ENCODE measurements around the gene TREML4. TPM values are rescaled to one million over a fixed set of nuclear protein-coding genes. Genes with fewer than 3 reads are reported as not detected.

TREML4 gene
- total RNA-seq, 1 donor from 2014 or later = not detected

GRCh38 chr6:41201764-41202173 is 26.4 kb upstream of the TREML4 start:
- Histone ChIP-seq H3K4me3 (ENCODE audit: low read length in 3 of 3) (no peak overlapping the region), H3K4me1 (ENCODE audit: control insufficient read depth in 3 of 3, insufficient read depth in 3 of 3, low read length in 3 of 3) (peaks cover 0 to 4% (median 0%) of the 10 kb centered on the region in 3 donors), H3K9me3 (ENCODE audit: control insufficient read depth in 3 of 3, low read length in 3 of 3) (no peaks in the 10 kb centered on the region), H3K27ac (ENCODE audit: low read depth, low read length) (no peak overlapping the region), H3K27me3 (ENCODE audit: control insufficient read depth in 3 of 3, insufficient read depth in 3 of 3, low read length in 3 of 3) (peaks cover 0 to 8% (median 6%) of the 10 kb centered on the region in 3 donors), H3K9ac (ENCODE audit: low read depth in 1 of 3, low read length in 3 of 3) (no peak overlapping the region), H3K36me3 (ENCODE audit: control insufficient read depth in 3 of 3, insufficient read depth in 3 of 3, low read length in 3 of 3) (no peaks in the 10 kb centered on the region)

- Histone ChIP-seq H3K4me3 (ENCODE audit: low read length in 3 of 3) (no peak overlapping the region), H3K9me3 (ENCODE audit: control insufficient read depth in 3 of 3, low read length in 3 of 3) (peaks cover 0 to 3% (median 0%) of the 10 kb centered on the region in 3 donors), H3K27ac (ENCODE audit: low read depth, low read length) (no peak overlapping the region), H3K4me1 (ENCODE audit: control insufficient read depth in 3 of 3, insufficient read depth in 3 of 3, low read length in 3 of 3) (peaks cover 0 to 4% (median 0%) of the 10 kb centered on the region in 3 donors), H3K9ac (ENCODE audit: low read depth in 1 of 3, low read length in 3 of 3) (no peak overlapping the region), H3K27me3 (ENCODE audit: control insufficient read depth in 3 of 3, insufficient read depth in 3 of 3, low read length in 3 of 3) (peaks cover 0 to 3% (median 0%) of the 10 kb centered on the region in 3 donors), H3K36me3 (ENCODE audit: control insufficient read depth in 3 of 3, insufficient read depth in 3 of 3, low read length in 3 of 3) (no peaks in the 10 kb centered on the region)
Observed at GRCh38 chr6:41204156-41204555, 24.0 kb upstream of the TREML4 start.

GRCh38 chr6:41208439-41209106 is 19.6 kb upstream of the TREML4 start:
- Histone ChIP-seq H3K9ac (ENCODE audit: low read depth in 1 of 3, low read length in 3 of 3) (no peak overlapping the region), H3K27me3 (ENCODE audit: control insufficient read depth in 3 of 3, insufficient read depth in 3 of 3, low read length in 3 of 3) (peaks cover 0 to 3% (median 0%) of the 10 kb centered on the region in 3 donors)

DNA sequence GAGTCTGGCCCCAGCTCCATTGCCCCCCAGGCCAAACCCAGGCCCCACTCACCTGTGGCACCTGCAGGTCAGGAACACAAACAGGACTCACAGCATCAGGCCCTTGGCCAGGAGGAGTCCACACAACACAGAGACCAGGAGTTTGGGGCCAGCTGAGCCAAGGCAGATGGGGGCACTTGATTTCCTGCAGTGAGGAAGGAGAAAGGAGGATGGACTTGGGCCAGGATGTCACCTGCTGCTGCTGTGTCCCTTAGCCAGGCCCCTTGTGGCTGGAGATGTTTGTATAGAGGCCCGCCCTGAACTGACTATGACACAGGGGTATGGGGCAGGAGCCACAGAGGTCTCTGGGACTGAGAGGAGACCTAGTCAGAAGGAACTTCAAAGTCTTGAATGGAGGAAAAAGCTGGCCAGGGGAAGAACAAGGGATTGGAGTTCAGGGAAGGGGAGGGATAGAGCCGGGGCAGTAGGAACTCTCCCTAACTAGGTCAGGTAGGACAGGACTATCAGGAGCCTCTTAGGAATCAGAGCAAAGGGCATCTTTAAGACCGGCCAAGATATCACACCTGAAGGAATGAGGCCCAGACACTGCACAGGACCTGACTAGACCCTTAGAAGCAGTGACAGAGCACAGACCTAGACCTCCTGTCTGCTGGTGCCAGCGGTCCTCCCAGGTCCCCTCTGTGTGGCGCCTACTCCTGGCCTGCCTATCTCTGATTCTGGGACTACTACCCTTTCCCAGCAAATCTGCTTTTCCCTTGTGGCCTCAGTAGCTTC is 18.4 kb upstream of the TREML4 start:
- Histone ChIP-seq H3K4me1 (ENCODE audit: control insufficient read depth in 3 of 3, insufficient read depth in 3 of 3, low read length in 3 of 3) (no peaks in the 10 kb centered on the region), H3K4me3 (ENCODE audit: low read length in 3 of 3) (no peak overlapping the region), H3K27me3 (ENCODE audit: control insufficient read depth in 3 of 3, insufficient read depth in 3 of 3, low read length in 3 of 3) (peaks cover 0 to 3% (median 0%) of the 10 kb centered on the region in 3 donors), H3K27ac (ENCODE audit: low read depth, low read length) (no peak overlapping the region), H3K9ac (ENCODE audit: low read depth in 1 of 3, low read length in 3 of 3) (no peak overlapping the region), H3K9me3 (ENCODE audit: control insufficient read depth in 3 of 3, low read length in 3 of 3) (peaks cover 0 to 3% (median 2%) of the 10 kb centered on the region in 3 donors), H3K36me3 (ENCODE audit: control insufficient read depth in 3 of 3, insufficient read depth in 3 of 3, low read length in 3 of 3) (no peaks in the 10 kb centered on the region)

More at GRCh38 chr6:41208439-41209106, 19.6 kb upstream of the TREML4 start:
- Histone ChIP-seq H3K4me1 (ENCODE audit: control insufficient read depth in 3 of 3, insufficient read depth in 3 of 3, low read length in 3 of 3) (no peaks in the 10 kb centered on the region), H3K9me3 (ENCODE audit: control insufficient read depth in 3 of 3, low read length in 3 of 3) (peaks cover 0 to 3% (median 0%) of the 10 kb centered on the region in 3 donors), H3K36me3 (ENCODE audit: control insufficient read depth in 3 of 3, insufficient read depth in 3 of 3, low read length in 3 of 3) (no peaks in the 10 kb centered on the region), H3K27ac (ENCODE audit: low read depth, low read length) (no peak overlapping the region), H3K4me3 (ENCODE audit: low read length in 3 of 3) (no peak overlapping the region)

DNA sequence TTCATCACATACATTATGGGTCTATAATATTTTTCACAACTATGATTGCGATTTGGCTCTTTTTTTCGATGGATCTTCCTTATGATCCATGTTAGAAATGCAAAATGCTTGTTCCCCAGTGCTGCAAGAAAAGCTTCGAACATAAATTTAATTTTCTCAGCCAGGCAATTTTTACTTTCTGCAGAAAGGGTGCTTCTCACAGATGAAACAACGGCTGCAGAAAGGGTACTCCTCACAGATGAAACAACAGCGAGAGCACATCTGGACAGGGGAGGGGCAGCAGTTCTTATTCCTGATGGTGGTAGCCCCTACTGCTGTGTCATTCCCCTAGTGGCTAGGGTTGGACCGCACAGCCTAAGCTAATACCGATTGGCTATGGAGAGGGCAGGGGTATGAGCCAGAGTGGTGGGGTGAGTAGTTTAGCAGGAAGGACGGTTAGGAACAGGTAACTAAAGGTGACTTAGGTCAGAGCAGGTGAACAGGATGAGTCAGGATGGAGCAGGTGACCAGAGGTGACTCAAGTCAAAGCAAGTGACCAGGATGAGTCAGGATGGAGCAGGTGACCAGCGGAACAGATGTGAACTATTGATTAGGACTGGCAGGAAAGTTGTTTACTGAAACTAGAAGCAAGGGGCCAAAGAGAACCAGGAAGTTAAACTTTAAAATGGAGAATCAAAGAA is 13.4 kb upstream of the TREML4 start:
- peaks cover 0 to 2% (median 2%) of the 10 kb centered on the region in 3 donors for H3K9me3 ChIP-seq (ENCODE audit: control insufficient read depth in 3 of 3, low read length in 3 of 3)
- H3K4me1 ChIP-seq (ENCODE audit: control insufficient read depth in 3 of 3, insufficient read depth in 3 of 3, low read length in 3 of 3) = no peaks in the 10 kb centered on the region
- H3K27me3 ChIP-seq (ENCODE audit: control insufficient read depth in 3 of 3, insufficient read depth in 3 of 3, low read length in 3 of 3) = peaks cover 0 to 4% (median 3%) of the 10 kb centered on the region in 3 donors
- no peak overlapping the region for H3K4me3 ChIP-seq (ENCODE audit: low read length in 3 of 3)
- no peaks in the 10 kb centered on the region for H3K36me3 ChIP-seq (ENCODE audit: control insufficient read depth in 3 of 3, insufficient read depth in 3 of 3, low read length in 3 of 3)
- H3K9ac ChIP-seq (ENCODE audit: low read depth in 1 of 3, low read length in 3 of 3) = no peak overlapping the region
- H3K27ac ChIP-seq (ENCODE audit: low read depth, low read length) = no peak overlapping the region

- Histone ChIP-seq H3K4me1 (ENCODE audit: control insufficient read depth in 3 of 3, insufficient read depth in 3 of 3, low read length in 3 of 3) (no peaks in the 10 kb centered on the region), H3K9ac (ENCODE audit: low read depth in 1 of 3, low read length in 3 of 3) (no peak overlapping the region), H3K36me3 (ENCODE audit: control insufficient read depth in 3 of 3, insufficient read depth in 3 of 3, low read length in 3 of 3) (no peaks in the 10 kb centered on the region), H3K9me3 (ENCODE audit: control insufficient read depth in 3 of 3, low read length in 3 of 3) (peaks cover 0 to 8% (median 2%) of the 10 kb centered on the region in 3 donors), H3K4me3 (ENCODE audit: low read length in 3 of 3) (no peak overlapping the region), H3K27ac (ENCODE audit: low read depth, low read length) (no peak overlapping the region), H3K27me3 (ENCODE audit: control insufficient read depth in 3 of 3, insufficient read depth in 3 of 3, low read length in 3 of 3) (peaks cover 0 to 4% (median 3%) of the 10 kb centered on the region in 3 donors)
Observed at GRCh38 chr6:41215777-41216176, 12.4 kb upstream of the TREML4 start.

DNA sequence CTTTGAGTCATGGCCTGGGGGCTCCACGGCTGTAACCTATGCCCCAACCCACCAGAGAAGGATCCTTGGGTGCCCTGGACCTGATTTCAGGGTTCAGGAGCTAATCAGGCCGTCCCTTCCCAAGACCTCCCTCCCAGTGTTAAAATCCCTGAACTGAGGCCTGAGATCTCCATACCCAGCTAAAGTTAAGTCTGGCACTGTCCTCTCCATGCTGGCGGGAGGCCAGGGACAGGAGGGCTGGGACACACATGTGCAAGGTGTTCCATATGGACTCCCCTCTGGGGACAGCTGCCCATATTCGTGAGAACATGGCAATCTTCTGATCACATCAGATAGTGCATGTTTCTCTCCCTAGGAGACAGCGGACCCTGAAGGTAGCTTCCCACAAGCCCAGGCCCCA is 11.5 kb upstream of the TREML4 start:
- Histone ChIP-seq H3K36me3 (ENCODE audit: control insufficient read depth in 3 of 3, insufficient read depth in 3 of 3, low read length in 3 of 3) (no peaks in the 10 kb centered on the region), H3K4me3 (ENCODE audit: low read length in 3 of 3) (no peak overlapping the region), H3K9ac (ENCODE audit: low read depth in 1 of 3, low read length in 3 of 3) (no peak overlapping the region), H3K4me1 (ENCODE audit: control insufficient read depth in 3 of 3, insufficient read depth in 3 of 3, low read length in 3 of 3) (no peaks in the 10 kb centered on the region), H3K9me3 (ENCODE audit: control insufficient read depth in 3 of 3, low read length in 3 of 3) (peaks cover 0 to 8% (median 2%) of the 10 kb centered on the region in 3 donors), H3K27ac (ENCODE audit: low read depth, low read length) (no peak overlapping the region), H3K27me3 (ENCODE audit: control insufficient read depth in 3 of 3, insufficient read depth in 3 of 3, low read length in 3 of 3) (peaks cover 0 to 4% (median 3%) of the 10 kb centered on the region in 3 donors)

DNA sequence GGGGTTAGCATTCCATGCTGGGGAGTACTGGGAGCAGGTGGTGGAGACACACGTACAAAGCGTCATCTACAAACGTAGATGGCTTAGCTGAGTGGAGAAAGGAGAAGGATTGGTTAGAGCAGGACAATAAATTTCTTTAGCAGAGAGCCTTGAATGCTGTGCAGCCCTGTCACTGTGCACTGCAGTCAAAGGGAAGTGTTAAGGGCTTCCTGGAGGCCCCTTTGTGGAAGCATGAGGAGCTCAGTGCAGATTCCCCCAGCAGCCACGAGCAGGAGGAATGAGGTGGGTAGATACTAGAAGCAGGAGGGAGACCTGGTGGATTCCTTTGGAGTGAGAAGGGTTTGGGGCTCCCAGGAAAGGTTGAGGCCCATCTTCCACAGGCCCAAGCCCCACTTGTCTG is 6.1 kb upstream of the TREML4 start:
- Histone ChIP-seq H3K36me3 (ENCODE audit: control insufficient read depth in 3 of 3, insufficient read depth in 3 of 3, low read length in 3 of 3) (no peaks in the 10 kb centered on the region), H3K4me3 (ENCODE audit: low read length in 3 of 3) (no peak overlapping the region), H3K4me1 (ENCODE audit: control insufficient read depth in 3 of 3, insufficient read depth in 3 of 3, low read length in 3 of 3) (no peaks in the 10 kb centered on the region), H3K9ac (ENCODE audit: low read depth in 1 of 3, low read length in 3 of 3) (no peak overlapping the region), H3K27me3 (ENCODE audit: control insufficient read depth in 3 of 3, insufficient read depth in 3 of 3, low read length in 3 of 3) (peaks cover 4 to 15% (median 9%) of the 10 kb centered on the region in 3 donors), H3K27ac (ENCODE audit: low read depth, low read length) (no peak overlapping the region), H3K9me3 (ENCODE audit: control insufficient read depth in 3 of 3, low read length in 3 of 3) (peaks cover 0 to 7% (median 0%) of the 10 kb centered on the region in 3 donors)

DNA sequence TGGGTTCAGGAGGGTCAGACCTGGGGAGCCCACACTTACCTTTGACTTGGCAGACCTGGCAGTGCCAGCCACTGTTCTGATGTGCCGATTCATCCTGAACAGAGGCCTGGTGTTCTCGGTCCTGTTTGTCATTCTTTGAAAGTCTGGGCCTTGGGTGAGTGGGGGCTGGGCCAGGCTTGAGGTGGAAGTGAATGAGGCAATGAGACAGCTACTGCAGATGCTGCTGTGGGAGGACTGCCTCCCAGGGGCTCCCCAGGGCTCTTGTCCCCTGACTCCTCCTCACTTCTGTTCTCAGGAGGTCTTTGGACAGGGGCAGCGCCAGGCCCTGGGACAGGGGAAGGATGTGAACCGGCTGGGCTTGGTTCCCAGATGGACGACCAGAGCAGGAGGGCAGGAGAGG is 5.6 kb upstream of the TREML4 start:
- Histone ChIP-seq H3K9ac (ENCODE audit: low read depth in 1 of 3, low read length in 3 of 3) (no peak overlapping the region), H3K36me3 (ENCODE audit: control insufficient read depth in 3 of 3, insufficient read depth in 3 of 3, low read length in 3 of 3) (no peaks in the 10 kb centered on the region), H3K27me3 (ENCODE audit: control insufficient read depth in 3 of 3, insufficient read depth in 3 of 3, low read length in 3 of 3) (peaks cover 5 to 20% (median 13%) of the 10 kb centered on the region in 3 donors), H3K9me3 (ENCODE audit: control insufficient read depth in 3 of 3, low read length in 3 of 3) (peaks cover 0 to 7% (median 0%) of the 10 kb centered on the region in 3 donors), H3K4me1 (ENCODE audit: control insufficient read depth in 3 of 3, insufficient read depth in 3 of 3, low read length in 3 of 3) (no peaks in the 10 kb centered on the region), H3K27ac (ENCODE audit: low read depth, low read length) (no peak overlapping the region), H3K4me3 (ENCODE audit: low read length in 3 of 3) (no peak overlapping the region)

Data from skeletal muscle tissue (tissue), 4 donors.